NOMO-1 (cell line): ENCODE measurements around the gene EXD3.

Source experiments
- DNase-seq, 2 experiments: peaks; one replicate each; lab custom pipeline; 2025; ENCODE audit not compliant: unreplicated experiment in 2 of 2; lab: John Stamatoyannopoulos, UW

EXD3 gene

GRCh38 chr9:137369061-137369787, 53.7 kb downstream of the EXD3 start:
- no peak for DNase-seq

DNA sequence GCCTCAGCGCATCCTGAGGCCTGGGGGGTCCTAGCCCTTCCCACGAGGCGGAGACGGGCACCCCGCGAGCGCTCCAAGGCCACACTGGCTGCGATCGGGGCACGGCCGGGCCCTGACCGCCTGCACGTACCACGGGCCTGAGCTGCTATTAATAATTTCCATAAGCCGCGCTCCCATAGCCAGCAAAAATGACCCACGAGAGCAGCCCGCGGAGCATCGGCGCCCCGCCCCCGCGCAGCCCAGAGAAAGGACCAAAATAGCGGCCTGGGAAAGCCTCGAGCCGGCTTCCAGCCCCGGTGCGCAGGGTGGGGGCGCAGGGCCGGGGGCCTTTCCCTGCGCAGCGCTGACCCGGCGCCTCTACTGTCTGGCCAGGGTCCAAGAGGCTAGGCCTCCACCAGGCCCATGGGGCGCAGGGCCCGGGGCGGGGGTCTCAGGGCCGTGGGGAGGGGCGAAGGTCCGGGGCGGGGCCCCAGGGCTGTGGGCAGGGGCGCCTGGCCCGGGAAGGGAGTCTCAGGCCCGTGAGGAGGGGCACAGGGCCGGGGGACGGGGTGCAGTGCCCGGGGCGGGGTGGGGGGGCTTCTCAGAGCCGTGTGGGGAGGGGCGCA, 54.4 kb downstream of the EXD3 start:
- DNase-seq: no peak

DNA sequence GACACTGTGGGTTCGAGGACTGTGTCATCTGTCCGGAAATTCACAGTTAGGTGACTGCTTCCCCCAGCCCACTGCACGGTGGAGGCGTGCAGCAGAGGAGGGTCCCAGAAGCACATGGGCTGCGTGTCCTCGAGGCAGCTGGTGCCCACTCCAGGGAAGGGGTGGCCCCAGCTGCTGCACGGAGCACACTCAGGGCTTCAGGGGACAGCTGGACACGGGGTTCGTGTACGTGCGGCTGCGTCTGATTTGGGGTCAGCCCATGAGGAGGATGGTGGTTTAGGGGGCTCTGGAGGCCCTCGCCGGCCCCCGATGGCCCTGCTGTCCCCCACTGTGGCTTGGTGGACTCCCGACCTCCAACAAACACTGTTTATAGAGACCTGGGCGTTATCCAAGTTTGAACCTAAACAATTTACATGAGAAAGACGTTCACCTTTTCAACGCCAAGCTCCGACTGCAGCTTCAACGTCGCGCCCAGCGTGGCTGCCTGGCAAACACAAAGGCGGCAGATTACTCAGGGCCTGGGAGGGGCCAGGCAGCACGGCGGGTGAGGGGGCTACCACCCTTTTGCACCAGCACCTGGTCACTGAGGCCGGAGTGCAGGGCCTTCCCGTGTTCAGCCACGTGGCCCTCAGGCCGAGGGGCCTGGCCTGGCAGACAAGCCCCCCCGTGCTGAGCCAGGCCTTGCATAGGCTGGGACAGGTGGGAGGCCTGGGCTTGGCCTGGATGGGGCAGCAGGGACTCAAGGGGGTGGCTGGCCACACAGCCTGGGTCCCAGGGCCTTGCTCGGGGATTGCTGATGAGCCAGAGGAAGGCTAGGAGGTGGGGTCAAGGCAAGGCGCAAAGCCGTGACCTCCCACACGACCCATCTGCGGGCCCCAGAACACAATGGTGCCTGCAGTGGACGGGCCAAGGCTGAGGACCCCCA, 55.2 kb downstream of the EXD3 start:
- DNase-seq: no peak

DNA sequence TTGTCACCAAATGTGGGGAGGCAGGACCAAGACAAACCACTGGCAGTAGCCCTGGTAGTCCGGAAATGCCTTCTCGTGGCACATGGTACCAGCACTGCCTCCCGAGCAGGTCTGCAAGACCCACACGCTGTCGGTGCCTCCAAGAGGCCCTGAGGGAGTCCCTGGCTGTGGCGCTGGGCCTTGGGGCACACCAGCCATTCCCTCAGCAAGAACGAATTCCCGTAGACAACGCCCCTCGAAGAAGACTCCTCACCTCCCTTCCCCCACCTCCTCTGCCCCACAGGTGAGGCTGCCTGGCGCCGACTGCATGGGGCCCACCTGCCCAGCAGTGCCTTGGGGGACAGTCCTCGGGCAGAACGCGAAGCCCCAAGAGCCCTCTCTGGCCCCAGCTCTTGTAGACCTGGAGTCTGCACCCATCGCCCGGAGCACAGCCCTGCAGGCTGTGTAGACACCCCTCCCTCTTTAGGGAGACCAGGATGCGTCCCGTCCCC, 56.0 kb downstream of the EXD3 start:
- DNase-seq: no peak

GRCh38 chr9:137366445-137366810, 56.5 kb downstream of the EXD3 start:
- no peak for DNase-seq

DNA sequence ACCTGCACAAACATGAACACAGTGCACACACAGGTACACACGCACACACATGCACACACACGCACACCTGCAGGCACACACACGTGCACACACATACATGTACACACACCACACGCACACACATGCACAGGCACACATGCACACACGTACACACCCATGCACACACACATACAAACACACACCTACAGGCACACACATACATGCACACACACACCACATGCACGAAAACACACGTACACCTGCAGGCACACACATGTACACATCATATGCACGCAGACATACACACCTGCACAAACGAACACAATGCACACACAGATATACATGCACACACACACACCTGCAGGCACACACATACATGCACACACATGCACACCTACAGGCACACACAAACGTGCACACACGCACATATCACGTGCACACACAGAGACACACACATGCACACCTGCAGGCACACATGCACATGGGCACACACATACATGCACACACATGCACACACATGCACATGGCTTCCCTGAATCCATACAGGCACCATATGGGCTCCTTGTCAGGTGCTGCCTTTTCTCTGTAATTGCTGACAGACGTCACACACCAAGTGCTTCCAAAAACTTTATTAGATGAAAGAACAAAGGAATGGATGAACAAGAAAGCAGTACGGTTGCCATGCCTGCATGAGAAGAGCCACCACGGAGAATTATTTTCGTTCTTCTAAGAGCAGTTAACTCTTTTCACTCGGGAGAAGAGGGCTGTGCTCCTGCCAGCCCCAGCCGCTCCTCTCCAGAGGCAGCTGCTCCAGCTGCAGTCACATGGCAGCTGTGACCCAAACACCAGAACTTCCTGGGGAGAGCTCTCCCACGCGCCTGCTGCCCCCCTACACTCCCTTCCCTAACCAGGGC, 57.2 kb downstream of the EXD3 start:
- no peak for DNase-seq

- peak; percentile 67 to 68 for DNase-seq
Measured at GRCh38 chr9:137365056-137365455, 57.9 kb downstream of the EXD3 start.

- DNase-seq: no peak
Measured at GRCh38 chr9:137359850-137360249, 63.1 kb downstream of the EXD3 start.

GRCh38 chr9:137358126-137358525, 64.8 kb downstream of the EXD3 start:
- no peak for DNase-seq

DNA sequence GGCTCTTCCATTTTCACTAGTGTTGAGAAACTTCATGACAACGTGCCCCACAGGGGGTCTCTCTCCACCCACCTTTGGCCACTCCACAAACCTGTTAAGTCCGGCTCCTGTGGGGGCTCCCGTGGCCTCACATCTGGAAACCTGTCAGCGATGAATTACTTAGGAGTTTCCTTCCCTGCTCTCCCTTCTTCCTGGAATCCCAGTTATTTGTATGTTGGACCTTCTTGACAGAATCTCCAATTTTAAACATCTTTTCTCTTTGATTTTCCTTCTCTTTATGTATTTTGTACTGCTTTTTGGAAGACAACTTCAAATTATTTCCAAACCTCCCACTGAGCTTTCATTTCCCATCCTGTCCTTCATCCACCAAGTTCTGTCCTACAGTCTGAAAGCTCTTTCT, 65.8 kb downstream of the EXD3 start:
- DNase-seq: no peak

GRCh38 chr9:137355761-137356365, 67.1 kb downstream of the EXD3 start:
- no peak for DNase-seq

- DNase-seq: no peak
Measured at GRCh38 chr9:137354845-137355760, 67.9 kb downstream of the EXD3 start.

DNA sequence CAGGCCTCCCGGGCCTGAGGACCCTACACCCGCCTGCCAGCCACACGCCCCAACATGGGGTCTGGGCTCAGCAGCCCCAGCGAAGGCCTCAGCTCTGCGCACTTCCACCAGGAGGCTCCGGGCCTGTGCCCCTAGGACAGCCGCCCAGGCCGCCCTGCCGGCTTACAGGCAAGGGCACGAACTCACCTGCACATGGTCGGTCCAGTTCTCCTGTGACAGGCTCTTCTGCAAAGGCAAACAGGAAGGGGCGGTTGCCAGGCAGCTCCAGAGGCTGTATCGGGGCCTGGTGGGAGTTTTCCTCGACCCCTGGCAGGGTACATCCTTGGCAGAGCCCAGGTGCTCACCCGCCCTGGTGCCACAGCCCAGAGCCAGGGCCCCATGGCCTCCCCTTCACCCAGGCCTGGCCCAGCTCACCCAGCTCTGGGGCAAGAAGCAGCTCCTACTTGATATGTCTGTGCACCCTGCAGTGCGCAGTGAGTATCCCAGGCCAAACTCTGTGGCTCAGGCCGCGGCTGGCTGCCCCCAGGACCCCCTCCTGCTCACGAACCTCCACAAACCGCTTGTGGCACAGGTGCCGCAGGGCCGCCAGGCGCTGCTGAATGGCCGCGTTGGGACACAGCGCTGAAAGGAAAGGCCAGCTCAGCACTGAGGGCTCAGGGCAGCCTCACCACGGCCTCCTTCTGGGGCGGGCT, 68.7 kb downstream of the EXD3 start:
- DNase-seq: no peak

DNA sequence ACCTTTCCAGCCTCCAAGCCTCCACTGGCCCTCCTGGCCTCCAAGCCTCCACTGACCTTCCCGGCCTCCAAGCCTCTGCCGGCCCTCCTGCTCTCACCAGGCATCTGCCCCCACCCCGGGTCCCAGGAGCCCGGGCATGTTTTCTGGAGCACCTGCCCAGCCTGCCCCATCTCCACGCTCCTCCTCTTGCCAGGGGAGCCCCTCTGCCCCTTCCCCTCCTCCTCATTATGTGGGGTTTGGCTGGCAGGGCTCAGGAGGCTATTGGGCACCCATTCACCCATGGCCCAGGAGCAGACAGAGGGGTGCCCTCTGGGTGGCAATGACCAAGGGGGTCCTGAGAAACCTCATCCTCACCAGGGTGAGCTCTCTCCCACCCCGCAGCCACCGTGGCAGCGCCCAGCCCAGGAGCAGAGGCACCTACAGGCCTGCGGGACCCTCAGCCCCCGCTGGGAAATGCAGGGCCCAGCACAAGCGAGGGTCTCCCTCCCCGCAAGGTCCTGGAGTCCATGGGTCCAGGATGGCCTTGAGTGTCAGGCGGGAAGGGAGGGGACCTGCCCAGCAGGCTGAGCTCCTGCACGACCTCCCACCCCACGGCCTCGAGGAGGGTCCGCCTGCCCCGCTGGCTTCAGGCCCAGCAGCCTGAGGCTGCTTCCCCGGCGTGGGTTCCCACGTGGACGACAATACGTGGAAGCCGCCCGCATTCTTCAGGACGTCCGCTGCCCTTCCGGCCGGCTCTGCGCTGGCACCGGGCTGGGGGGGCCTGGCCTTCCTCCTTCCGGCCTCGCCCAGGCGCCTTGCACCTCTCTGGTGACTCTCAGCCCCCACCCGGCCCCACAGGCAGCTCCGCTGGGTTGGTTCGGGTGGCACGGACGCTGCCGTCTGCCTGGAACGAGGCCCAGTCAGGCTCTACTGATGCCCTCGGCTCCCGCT, 69.5 kb downstream of the EXD3 start:
- no peak for DNase-seq

DNA sequence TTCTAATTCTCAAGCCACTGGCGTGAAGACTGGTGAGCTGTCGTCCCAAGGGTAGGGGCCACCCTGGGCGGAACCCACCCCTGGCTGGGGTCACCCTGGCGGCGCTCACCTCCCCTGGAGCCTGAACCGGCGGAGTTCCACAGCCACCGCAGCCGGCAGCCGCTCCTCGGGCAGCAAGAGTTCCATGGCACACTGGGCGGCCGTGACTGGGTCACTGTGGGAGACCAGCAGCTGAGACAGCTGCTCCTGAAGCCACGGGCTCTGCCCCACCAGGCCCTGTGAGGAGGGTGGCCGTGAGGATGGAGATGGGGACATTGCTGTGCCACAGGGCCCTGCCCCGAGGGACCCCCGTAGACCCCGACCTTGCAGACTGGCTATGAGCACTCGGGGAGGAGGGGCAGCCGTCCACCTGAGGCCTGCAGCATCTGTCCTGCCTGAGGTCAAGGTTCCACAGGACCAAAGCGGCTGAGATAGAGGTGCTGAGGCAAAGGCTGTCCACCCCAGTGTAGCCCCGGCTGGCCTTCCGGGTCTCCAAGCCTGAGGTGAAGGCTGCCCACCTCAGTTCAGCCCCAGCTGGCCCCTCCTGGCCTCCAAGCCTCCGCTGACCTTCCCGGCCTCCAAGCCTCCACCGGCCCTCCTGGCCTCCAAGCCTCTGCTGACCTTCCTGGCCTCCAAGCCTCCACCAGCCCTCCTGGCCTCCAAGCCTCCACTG, 70.3 kb downstream of the EXD3 start:
- no peak for DNase-seq

GRCh38 chr9:137351781-137352501, 71.0 kb downstream of the EXD3 start:
- no peak for DNase-seq
